PC-3 (cell line): ENCODE results near the gene GPC5. TPM values are rescaled to one million over a fixed set of nuclear protein-coding genes. Genes with fewer than 3 reads are reported as not detected.

Source experiments
- ATAC-seq: fragments of 200-7000 bp; cut with Tn5 transposase; 2 replicates; pipeline ENCODE4 v1.9.1; 2020; ENCODE audit warnings: mild to moderate bottlenecking, moderate library complexity
- BruUV-seq: library from RNA; stranded (reverse); fragments of 400-500 nt; replicated peaks from 2 replicates; lab custom pipeline; 2021; lab: Mats Ljungman, UMichigan
- CTCF ChIA-PET: fragments of 300-600 bp; sonication (Branson Sonifier 250); formaldehyde crosslinking; loops from one replicate; lab custom pipeline; 2022; ENCODE audit warnings: antibody characterized with exemption; lab: Charles Lee
- POLR2A ChIA-PET: fragments of 300-600 bp; sonication (Branson Sonifier 250); formaldehyde crosslinking; loops from one replicate; lab custom pipeline; 2022; ENCODE audit warnings: antibody characterized with exemption; ENCODE audit not compliant: unreplicated experiment; lab: Charles Lee
- DNase-seq: peaks from one replicate; pipeline ENCODE4 v3.0.0-alpha.2; 2015
- H2AFZ ChIP-seq: fragments of 300-600 bp; sonication (generic); 2 replicates; pipeline ENCODE4 v1.6.0; 2016; ENCODE audit warnings: antibody characterized with exemption, low read length
- H3F3A ChIP-seq: fragments of 300-600 bp; sonication (generic); one replicate; pipeline ENCODE4 v1.6.0; 2017; ENCODE audit warnings: antibody characterized with exemption, low read length, control low read depth, mild to moderate bottlenecking; ENCODE audit not compliant: unreplicated experiment
- H3K27ac ChIP-seq: fragments of 300-600 bp; sonication (generic); 2 replicates; pipeline ENCODE4 v1.5.1; 2016; ENCODE audit warnings: mild to moderate bottlenecking, low read length
- H3K27me3 ChIP-seq: fragments of 300-600 bp; sonication (generic); 2 replicates; pipeline ENCODE4 v1.6.1; 2016; ENCODE audit warnings: low read length, mixed read lengths
- H3K36me3 ChIP-seq: fragments of 300-600 bp; sonication (generic); 2 replicates; pipeline ENCODE4 v1.6.1; 2016; ENCODE audit warnings: low read depth, mixed run types, low read length, mixed read lengths
- H3K4me1 ChIP-seq: fragments of 300-600 bp; sonication (generic); 2 replicates; pipeline ENCODE4 v1.5.1; 2016; ENCODE audit warnings: low read length; ENCODE audit not compliant: insufficient read depth
- H3K4me2 ChIP-seq: fragments of 300-600 bp; sonication (generic); 2 replicates; pipeline ENCODE4 v1.6.0; 2016; ENCODE audit warnings: low read length
- H3K4me3 ChIP-seq: fragments of 300-600 bp; sonication (generic); 2 replicates; pipeline ENCODE4 v1.5.1; 2016; ENCODE audit warnings: mild to moderate bottlenecking, low read length, mixed read lengths
- H3K79me2 ChIP-seq: fragments of 300-600 bp; sonication (generic); 2 replicates; pipeline ENCODE4 v1.6.1; 2017; ENCODE audit warnings: low read length, mixed read lengths
- H3K9ac ChIP-seq: fragments of 300-600 bp; sonication (generic); 2 replicates; pipeline ENCODE4 v1.6.0; 2016; ENCODE audit warnings: mild to moderate bottlenecking, low read length
- H3K9me2 ChIP-seq: fragments of 300-600 bp; sonication (generic); replicated peaks from 2 replicates; pipeline ENCODE4 v1.6.1; 2016; ENCODE audit warnings: mixed run types, low read length, mixed read lengths
- H3K9me3 ChIP-seq: fragments of 300-600 bp; sonication (generic); 2 replicates; pipeline ENCODE4 v1.6.1; 2016; ENCODE audit warnings: low read length, mixed read lengths
- H4K20me1 ChIP-seq: fragments of 300-600 bp; sonication (generic); 2 replicates; pipeline ENCODE4 v1.6.1; 2016; ENCODE audit warnings: low read length, mixed read lengths
- CTCF ChIP-seq: fragments of 300-600 bp; sonication (generic); conservative IDR thresholded peaks from 2 replicates; pipeline ENCODE4 v1.5.1; 2017; ENCODE audit warnings: antibody characterized with exemption, low read depth, mild to moderate bottlenecking, low read length
- EZH2 ChIP-seq: fragments of 300-600 bp; sonication (generic); IDR thresholded peaks from one replicate; pipeline ENCODE4 v1.6.1; 2017; ENCODE audit warnings: antibody characterized with exemption, mild to moderate bottlenecking, low read length; ENCODE audit not compliant: unreplicated experiment
- EZH2phosphoT487 ChIP-seq: fragments of 300-600 bp; sonication (generic); IDR thresholded peaks from 2 replicates; pipeline ENCODE4 v1.6.1; 2018; ENCODE audit warnings: mild to moderate bottlenecking, antibody characterized with exemption, low read length, borderline replicate concordance
- intact Hi-C: fragments of 100-400 bp; cut with micrococcal nuclease; formaldehyde crosslinking; loops from 2 replicates; pipeline ENCODE4 v1.9.0; 2023
- total RNA-seq: library from RNA; depleted of rRNA; stranded (reverse); fragments of >200 nt; gene quantifications from 2 replicates; pipeline ENCODE4 v1.2.3, GENCODE V29; 2014

GPC5 gene
- total RNA-seq, 1 experiment from 2014 or later, result not detected

GRCh38 chr13:92074658-92075057, 676.2 kb downstream of the GPC5 start:
- peak; percentile 7 for DNase-seq
- Histone ChIP-seq H4K20me1 (no peaks in the 10 kb centered on the region), H2AFZ (no peak overlapping the region), H3K27ac (no peak overlapping the region), H3F3A (no peaks in the 10 kb centered on the region), H3K4me3 (no peak overlapping the region), H3K4me1 (no peaks in the 10 kb centered on the region), H3K36me3 (no peaks in the 10 kb centered on the region), H3K4me2 (no peak overlapping the region), H3K9ac (no peak overlapping the region), H3K9me2 (no peaks in the 10 kb centered on the region), H3K9me3 (no peaks in the 10 kb centered on the region), H3K27me3 (no peaks in the 10 kb centered on the region), H3K79me2 (no peaks in the 10 kb centered on the region)
- ChIA-PET POLR2A (no interaction called here), CTCF (interaction anchor here (1.0 kb wide), 1 partner anchor 128 kb away, joined by 3 read pairs; no protein-coding TSS in a partner anchor)
- intact Hi-C loops, result loop anchor here (1.0 kb wide), 2 partner anchors 128 to 257 kb away; no protein-coding TSS in a partner anchor
- BruUV-seq, result no TSS peak
- peak; percentile 67 for ATAC-seq
- TF ChIP-seq EZH2phosphoT487, result no peak
- peak; percentile 51; the same call in 1 of the 2 replicates for TF ChIP-seq CTCF

GRCh38 chr13:92097337-92097903, 699.0 kb downstream of the GPC5 start:
- no peaks in the 10 kb centered on the region for H3K36me3 ChIP-seq
- CTCF ChIA-PET, result no interaction called here
- TF ChIP-seq EZH2, result no peak
- TF ChIP-seq CTCF, result no peak
- TF ChIP-seq EZH2phosphoT487, result no peak

GRCh38 chr13:92101801-92102200, 703.4 kb downstream of the GPC5 start:
- BruUV-seq, result no TSS peak
- no peaks in the 10 kb centered on the region for H3K27me3 ChIP-seq
- ATAC-seq (peak; percentile 30; the same call in 1 of the 2 replicates), DNase-seq (no peak)
- H3K27ac ChIP-seq, result no peak overlapping the region
- H4K20me1 ChIP-seq, result no peaks in the 10 kb centered on the region
- intact Hi-C loops, result no loop called here
- no peak overlapping the region for H2AFZ ChIP-seq
- no peak overlapping the region for H3K4me2 ChIP-seq
- no peak overlapping the region for H3K9ac ChIP-seq
- H3K4me1 ChIP-seq, result no peaks in the 10 kb centered on the region
- POLR2A ChIA-PET, result no interaction called here
- no peak for TF ChIP-seq EZH2phosphoT487
- TF ChIP-seq EZH2, result no peak
- no peak for TF ChIP-seq CTCF
- H3K36me3 ChIP-seq, result no peaks in the 10 kb centered on the region
- no peak overlapping the region for H3K4me3 ChIP-seq
- H3F3A ChIP-seq, result no peaks in the 10 kb centered on the region
- no peaks in the 10 kb centered on the region for H3K9me3 ChIP-seq
- H3K79me2 ChIP-seq, result no peaks in the 10 kb centered on the region
- CTCF ChIA-PET, result interaction anchor here (0.6 kb wide), 1 partner anchor 40 kb away, joined by 3 read pairs; no protein-coding TSS in a partner anchor
- no peaks in the 10 kb centered on the region for H3K9me2 ChIP-seq

More at GRCh38 chr13:92097337-92097903, 699.0 kb downstream of the GPC5 start:
- Histone ChIP-seq H3K9ac (no peak overlapping the region), H3K9me2 (no peaks in the 10 kb centered on the region), H3K4me3 (no peak overlapping the region), H3K79me2 (no peaks in the 10 kb centered on the region), H3K4me1 (no peaks in the 10 kb centered on the region), H3K27ac (no peak overlapping the region), H2AFZ (no peak overlapping the region), H3K27me3 (no peaks in the 10 kb centered on the region), H3K4me2 (no peak overlapping the region), H4K20me1 (no peaks in the 10 kb centered on the region), H3F3A (no peaks in the 10 kb centered on the region), H3K9me3 (no peaks in the 10 kb centered on the region)
- intact Hi-C loops, result no loop called here
- no TSS peak for BruUV-seq
- POLR2A ChIA-PET, result no interaction called here
- DNase-seq (no peak), ATAC-seq (no peak)
